ENCODE data around the gene ZIC5.

ZIC5 gene

DNA sequence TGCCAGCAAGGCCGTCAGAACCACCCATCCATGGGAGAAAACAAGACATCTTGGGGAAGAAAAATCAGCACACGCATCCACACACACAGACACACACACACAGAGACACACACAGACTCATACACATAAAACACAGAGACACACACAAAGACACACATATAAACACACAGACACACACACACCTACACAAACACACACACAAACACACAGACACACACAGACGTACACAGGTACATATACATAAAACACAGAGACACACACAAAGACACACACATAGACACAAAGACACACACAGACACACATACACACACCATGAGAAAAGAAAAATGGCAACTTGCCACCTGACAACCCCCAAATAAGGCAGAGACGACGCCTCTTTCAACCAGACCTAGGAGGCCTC is 40.6 kb downstream of the ZIC5 start:
- no peak for DNase-seq (ENCODE audit: low read depth)

DNA sequence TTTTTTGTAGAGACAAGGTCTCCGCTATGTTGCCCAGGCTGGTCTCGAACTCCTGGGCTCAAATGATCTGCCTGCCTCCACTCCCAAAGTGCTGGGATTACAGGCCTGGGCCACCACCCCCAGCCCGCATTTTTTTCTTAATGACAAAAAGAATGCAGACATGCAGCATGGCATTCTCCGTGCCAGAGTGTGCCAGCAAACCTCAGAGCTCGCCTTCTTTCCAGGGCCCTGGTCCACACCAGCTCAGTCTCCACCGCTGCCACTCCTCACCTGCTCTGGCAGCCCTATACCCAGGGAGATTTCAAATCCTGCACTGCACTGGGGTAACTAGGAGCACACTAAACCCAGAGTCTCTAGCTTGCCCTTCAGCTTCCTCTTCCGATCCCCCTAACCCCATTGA is 41.7 kb downstream of the ZIC5 start:
- no peak for DNase-seq (ENCODE audit: low read depth)

GRCh38 chr13:99926014-99926731 is 45.4 kb downstream of the ZIC5 start:
- no peak for DNase-seq (ENCODE audit: low read depth)

- no peak for DNase-seq (ENCODE audit: low read depth)
Observed at GRCh38 chr13:99923877-99924582, 47.5 kb downstream of the ZIC5 start.

DNA sequence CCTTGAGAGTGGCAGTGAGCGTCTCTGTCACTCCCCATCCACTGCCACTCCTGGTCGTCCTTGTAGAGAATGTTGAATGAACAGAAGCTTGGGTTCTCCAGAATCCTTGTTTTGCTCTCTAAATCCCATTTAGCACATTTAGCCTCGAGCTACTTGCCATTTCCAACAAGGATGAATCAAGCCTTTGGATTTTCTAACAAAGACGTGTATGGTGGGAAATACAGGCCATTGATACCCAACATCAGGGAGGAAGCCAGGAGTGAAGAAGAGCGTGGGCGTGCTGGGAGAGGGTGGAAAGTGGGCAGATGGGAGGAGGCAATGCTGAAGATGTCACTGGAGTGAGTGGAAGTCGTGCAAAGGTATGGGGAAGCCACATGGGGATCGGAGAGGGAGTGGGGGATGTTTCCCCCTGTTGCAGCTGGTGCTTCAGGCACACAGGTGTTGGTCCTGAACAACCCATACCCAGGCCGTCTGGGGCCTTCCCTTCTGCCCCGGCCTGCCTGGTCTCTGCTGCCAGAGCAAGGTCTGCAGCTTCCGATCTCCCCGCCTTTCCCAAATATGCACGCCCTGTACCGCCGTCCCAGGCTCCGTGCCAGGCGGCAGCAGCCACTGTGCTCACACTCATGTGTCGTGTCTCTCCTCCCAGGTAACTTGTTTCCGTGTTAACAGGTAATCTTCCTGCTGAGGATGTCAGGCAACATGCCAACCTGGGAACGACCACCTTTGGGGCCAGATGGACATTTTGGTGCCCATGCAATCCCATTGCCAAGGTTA is 48.7 kb downstream of the ZIC5 start:
- no peak for DNase-seq (ENCODE audit: low read depth)

DNA sequence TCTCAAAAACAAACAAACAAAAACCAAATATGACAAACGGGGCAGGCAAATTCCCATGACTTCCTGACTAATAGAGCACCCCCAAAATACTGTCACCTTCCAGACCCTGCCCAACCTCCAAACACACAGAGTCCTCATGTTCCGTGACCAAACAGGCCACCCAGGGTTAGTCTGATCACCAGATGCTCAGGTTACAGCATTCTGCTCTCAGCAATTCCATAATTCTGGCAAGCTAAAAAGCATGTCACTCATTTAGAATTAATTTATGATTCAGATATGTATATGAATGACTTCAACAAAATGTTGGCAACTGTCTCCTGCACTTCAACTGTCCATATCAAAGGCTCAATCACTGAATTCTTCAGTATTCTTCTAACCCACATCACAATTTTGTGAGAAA is 52.4 kb downstream of the ZIC5 start:
- no peak for DNase-seq (ENCODE audit: low read depth)

DNA sequence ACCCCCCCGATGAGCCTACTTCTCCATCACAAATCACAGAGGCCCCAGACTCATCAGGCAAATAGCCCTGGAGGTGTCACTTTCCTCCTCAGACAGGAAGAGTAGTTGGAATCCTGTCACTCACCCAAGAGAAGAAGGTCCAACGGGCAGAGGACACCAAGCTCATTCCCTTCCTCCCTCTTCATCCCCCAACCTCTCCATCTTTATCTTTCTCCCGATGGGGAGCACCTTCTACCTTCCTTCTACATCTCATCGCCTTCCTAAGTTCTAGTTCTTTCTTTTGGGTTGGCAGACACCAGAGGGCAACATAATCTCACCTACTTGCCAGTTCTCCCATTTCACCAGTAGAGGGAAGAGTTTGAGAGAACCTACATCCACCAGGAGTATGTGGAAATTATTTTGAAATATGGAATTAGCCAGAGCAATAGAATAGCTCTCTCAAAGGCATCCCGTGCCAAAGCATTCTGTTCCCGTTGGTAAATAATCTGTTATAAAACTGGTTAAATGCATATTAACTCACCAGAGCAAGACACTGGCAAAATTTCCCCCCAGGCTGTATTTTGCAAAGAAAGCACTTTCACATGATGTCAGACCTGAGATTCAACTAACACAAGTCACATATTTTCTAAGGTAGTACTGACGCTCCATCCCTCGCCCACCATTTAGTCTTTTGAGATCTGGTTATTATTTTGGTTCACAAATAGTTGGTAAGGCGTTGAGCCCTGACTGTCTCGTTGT is 55.0 kb downstream of the ZIC5 start:
- DNase-seq (ENCODE audit: low read depth), result peak; percentile 4

DNA sequence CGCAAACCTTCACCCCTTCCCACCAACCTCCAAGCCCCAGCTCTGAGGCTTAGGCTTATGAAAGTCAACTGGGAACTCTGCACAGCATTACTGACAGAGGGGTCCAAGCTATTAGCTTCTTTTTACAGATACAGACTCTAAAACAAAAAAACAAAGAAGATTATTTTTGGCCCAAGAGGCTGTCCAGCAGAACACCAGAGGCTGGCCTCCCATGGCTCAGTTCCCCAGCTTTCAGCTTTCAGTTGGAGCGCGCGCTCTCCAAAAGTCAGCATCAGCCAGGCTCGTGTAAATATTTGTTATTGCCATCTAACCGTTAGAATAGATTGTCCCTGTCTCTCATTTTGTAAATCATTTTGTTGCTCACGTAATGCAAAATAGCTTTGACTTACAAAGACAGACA is 58.4 kb downstream of the ZIC5 start:
- no peak for DNase-seq (ENCODE audit: low read depth)
